ENCODE results near the gene PEA15. TPM values are rescaled to one million over a fixed set of nuclear protein-coding genes. Genes with fewer than 3 reads are reported as not detected.
A peak's percentile ranks its signal among the peaks of the same experiment; 100 is the strongest.

Gene PEA15
- total and polyA plus RNA-seq, 7 experiments from 2014 or later = 4.7 to 38.6 (median 13.2) TPM

- no peak for DNase-seq
- Histone ChIP-seq H3K4me1 (ENCODE audit: control insufficient read depth in 2 of 2, insufficient read depth in 2 of 2, low read length in 2 of 2) (peaks cover 16 to 29% of the 10 kb centered on the region in 2 donors), H3K36me3 (ENCODE audit: control insufficient read depth in 2 of 3, insufficient read depth in 3 of 3, low read length in 3 of 3) (peaks cover 0 to 6% (median 0%) of the 10 kb centered on the region in 3 experiments), H3K27me3 (ENCODE audit: control insufficient read depth in 2 of 2, insufficient read depth in 2 of 2, low read length in 2 of 2) (no peaks in the 10 kb centered on the region), H3K27ac (ENCODE audit: low read depth, low read length) (no peak overlapping the region), H3K4me3 (ENCODE audit: low read length) (no peak overlapping the region), H3K9me3 (ENCODE audit: control insufficient read depth in 2 of 3, low read length in 3 of 3) (no peaks in the 10 kb centered on the region)
- no peak for ATAC-seq
- ChIA-PET POLR2A (interaction anchor here (1.2 kb wide), 1 partner anchor 26 kb away, joined by 4 read pairs; the partner anchor contains the start of gene PEX19), CTCF (interaction anchor here (2.3 kb wide), 2 partner anchors 33 to 157 kb away, joined by 6 to 8 read pairs; no protein-coding TSS in a partner anchor)
- peaks cover 0 to 17% (median 4%) of the 10 kb centered on the region in 5 donors for H3K36me3 Mint-ChIP-seq
- intact Hi-C loops (cut with micrococcal nuclease) = no loop called here
- H3K4me1 Mint-ChIP-seq = peaks cover 18 to 63% (median 44%) of the 10 kb centered on the region in 7 donors
- peak overlapping the region in 6 of 9 donors; percentile 32 to 76 (median 60) for H3K27ac Mint-ChIP-seq
- H3K27me3 Mint-ChIP-seq = peaks cover 0 to 3% (median 0%) of the 10 kb centered on the region in 5 donors
- peak overlapping the region in 4 of 10 donors; percentile 2 to 47 (median 8) for H3K4me3 Mint-ChIP-seq
- peaks cover 0 to 5% (median 0%) of the 10 kb centered on the region in 11 donors for H3K9me3 Mint-ChIP-seq
These were observed 53.1 kb downstream of the PEA15 start for GRCh38 chr1:160258177-160258798.

GRCh38 chr1:160260406-160261382 lies 55.5 kb downstream of the PEA15 start:
- Histone ChIP-seq H3K9me3 (ENCODE audit: control insufficient read depth in 2 of 3, low read length in 3 of 3) (no peaks in the 10 kb centered on the region), H3K4me1 (ENCODE audit: control insufficient read depth in 2 of 2, insufficient read depth in 2 of 2, low read length in 2 of 2) (peaks cover 22 to 29% of the 10 kb centered on the region in 2 donors), H3K4me3 (ENCODE audit: low read length) (peak overlapping the region; percentile 66), H3K36me3 (ENCODE audit: control insufficient read depth in 2 of 3, insufficient read depth in 3 of 3, low read length in 3 of 3) (peaks cover 0 to 6% (median 0%) of the 10 kb centered on the region in 3 experiments), H3K27me3 (ENCODE audit: control insufficient read depth in 2 of 2, insufficient read depth in 2 of 2, low read length in 2 of 2) (no peaks in the 10 kb centered on the region), H3K27ac (ENCODE audit: low read depth, low read length) (peak overlapping the region; percentile 93)
- DNase-seq = peak in 1 of 9 donors; percentile 3
- H3K27ac Mint-ChIP-seq = peak overlapping the region; percentile 94 to 100 (median 96)
- ChIA-PET CTCF (interaction anchor here (1.3 to 2.5 kb wide), 3 partner anchors 9 to 65 kb away, joined by 3 to 17 read pairs (median 8); no protein-coding TSS in a partner anchor), POLR2A (interaction anchor here (0.6 to 7.6 kb wide), 14 partner anchors 10 to 164 kb away, joined by 3 to 99 read pairs (median 6); partner anchors contain the start of genes COPA, IGSF8, NCSTN and PEA15)
- H3K4me1 Mint-ChIP-seq = peaks cover 23 to 71% (median 50%) of the 10 kb centered on the region in 7 donors
- peaks cover 0 to 14% (median 4%) of the 10 kb centered on the region in 5 donors for H3K36me3 Mint-ChIP-seq
- H3K4me3 Mint-ChIP-seq = peak overlapping the region; percentile 82 to 100 (median 97)
- H3K27me3 Mint-ChIP-seq = peaks cover 0 to 3% (median 0%) of the 10 kb centered on the region in 5 donors
- ATAC-seq = no peak
- H3K9me3 Mint-ChIP-seq = peaks cover 0 to 5% (median 0%) of the 10 kb centered on the region in 11 donors
- intact Hi-C loops (cut with micrococcal nuclease) = loop anchor here (1.0 to 10.0 kb wide), 10 partner anchors 31 to 1248 kb away; partner anchors contain the start of genes AIM2 (in 1 of the 2), APOA2 (in 1 of the 2), DUSP23 (in 1 of the 2) and PEA15 (in 1 of the 2)

- DNase-seq = peak; percentile 30 to 88 (median 74)
- ChIA-PET POLR2A (interaction anchor here (0.6 to 7.6 kb wide), 15 partner anchors 10 to 534 kb away, joined by 3 to 99 read pairs (median 7); partner anchors contain the start of genes IGSF8, LY9, PEA15 and PEX19), CTCF (interaction anchor here (2.5 kb wide), 1 partner anchor 10 kb away, joined by 17 read pairs; no protein-coding TSS in a partner anchor)
- Histone ChIP-seq H3K4me3 (ENCODE audit: low read length) (peak overlapping the region; percentile 66), H3K36me3 (ENCODE audit: control insufficient read depth in 2 of 3, insufficient read depth in 3 of 3, low read length in 3 of 3) (peaks cover 0 to 6% (median 0%) of the 10 kb centered on the region in 3 experiments), H3K27me3 (ENCODE audit: control insufficient read depth in 2 of 2, insufficient read depth in 2 of 2, low read length in 2 of 2) (no peaks in the 10 kb centered on the region), H3K27ac (ENCODE audit: low read depth, low read length) (peak overlapping the region; percentile 93), H3K4me1 (ENCODE audit: control insufficient read depth in 2 of 2, insufficient read depth in 2 of 2, low read length in 2 of 2) (peaks cover 22 to 29% of the 10 kb centered on the region in 2 donors), H3K9me3 (ENCODE audit: control insufficient read depth in 2 of 3, low read length in 3 of 3) (no peaks in the 10 kb centered on the region)
- intact Hi-C loops (cut with micrococcal nuclease) = loop anchor here (1.0 to 10.0 kb wide), 10 partner anchors 30 to 1249 kb away; partner anchors contain the start of genes AIM2 (in 1 of the 2), APOA2 (in 1 of the 2), DUSP23 (in 1 of the 2) and PEA15 (in 1 of the 2)
- H3K27me3 Mint-ChIP-seq = peaks cover 0 to 3% (median 0%) of the 10 kb centered on the region in 5 donors
- peak overlapping the region; percentile 94 to 100 (median 96) for H3K27ac Mint-ChIP-seq
- peaks cover 0 to 5% (median 0%) of the 10 kb centered on the region in 11 donors for H3K9me3 Mint-ChIP-seq
- peaks cover 23 to 65% (median 47%) of the 10 kb centered on the region in 7 donors for H3K4me1 Mint-ChIP-seq
- peak overlapping the region; percentile 82 to 100 (median 97) for H3K4me3 Mint-ChIP-seq
- H3K36me3 Mint-ChIP-seq = peaks cover 0 to 14% (median 4%) of the 10 kb centered on the region in 5 donors
- ATAC-seq = peak; percentile 69
These were observed 56.3 kb downstream of the PEA15 start for GRCh38 chr1:160261556-160261892.

GRCh38 chr1:160261893-160262794 lies 57.0 kb downstream of the PEA15 start, which contains the start of gene DCAF8:
Gene DCAF8, minus strand, starts transcription at chr1:160262549. Its CDS starts 18,541 bp downstream, at chr1:160244008.
- Mint-ChIP-seq H3K27ac (peak within 1 kb of the TSS; percentile 94 to 100 (median 96)), H3K4me1 (peaks cover 23 to 59% (median 45%) of the 10 kb centered on the region in 7 donors), H3K27me3 (peaks cover 0 to 3% (median 0%) of the 10 kb centered on the region in 5 donors), H3K36me3 (peaks cover 0 to 14% (median 4%) of the 10 kb centered on the region in 5 donors), H3K9me3 (peaks cover 0 to 5% (median 0%) of the 10 kb centered on the region in 11 donors), H3K4me3 (peak within 1 kb of the TSS; percentile 82 to 100 (median 97))
- ATAC-seq (peak; percentile 96), DNase-seq (peak; percentile 92 to 97 (median 96))
- intact Hi-C loops (cut with micrococcal nuclease) = loop anchor here (1.0 to 10.0 kb wide), 16 partner anchors 23 to 1250 kb away; partner anchors contain the start of genes COPA (in 2 of the 2), DUSP23 (in 2 of the 2), IGSF8 (in 2 of the 2) and NCSTN (in 2 of the 2)
- ChIA-PET CTCF (interaction anchor here (0.6 to 2.5 kb wide), 3 partner anchors 10 to 71 kb away, joined by 3 to 17 read pairs (median 4); no protein-coding TSS in a partner anchor), POLR2A (interaction anchor here (0.8 to 7.6 kb wide), 19 partner anchors 8 to 717 kb away, joined by 3 to 99 read pairs (median 5); partner anchors contain the start of genes IGSF8, LY9, NCSTN and PEA15)
- Histone ChIP-seq H3K27me3 (ENCODE audit: control insufficient read depth in 2 of 2, insufficient read depth in 2 of 2, low read length in 2 of 2) (no peaks in the 10 kb centered on the region), H3K36me3 (ENCODE audit: control insufficient read depth in 2 of 3, insufficient read depth in 3 of 3, low read length in 3 of 3) (peaks cover 0 to 6% (median 0%) of the 10 kb centered on the region in 3 experiments), H3K27ac (ENCODE audit: low read depth, low read length) (peak within 1 kb of the TSS; percentile 93), H3K4me1 (ENCODE audit: control insufficient read depth in 2 of 2, insufficient read depth in 2 of 2, low read length in 2 of 2) (peaks cover 22 to 29% of the 10 kb centered on the region in 2 donors), H3K4me3 (ENCODE audit: low read length) (peak within 1 kb of the TSS; percentile 66), H3K9me3 (ENCODE audit: control insufficient read depth in 2 of 3, low read length in 3 of 3) (no peaks in the 10 kb centered on the region)

- Histone ChIP-seq H3K36me3 (ENCODE audit: control insufficient read depth in 2 of 3, insufficient read depth in 3 of 3, low read length in 3 of 3) (peaks cover 0 to 6% (median 0%) of the 10 kb centered on the region in 3 experiments), H3K9me3 (ENCODE audit: control insufficient read depth in 2 of 3, low read length in 3 of 3) (no peaks in the 10 kb centered on the region), H3K27ac (ENCODE audit: low read depth, low read length) (no peak overlapping the region), H3K4me1 (ENCODE audit: control insufficient read depth in 2 of 2, insufficient read depth in 2 of 2, low read length in 2 of 2) (peaks cover 20 to 21% of the 10 kb centered on the region in 2 donors), H3K27me3 (ENCODE audit: control insufficient read depth in 2 of 2, insufficient read depth in 2 of 2, low read length in 2 of 2) (no peaks in the 10 kb centered on the region), H3K4me3 (ENCODE audit: low read length) (no peak overlapping the region)
- peaks cover 0 to 5% (median 0%) of the 10 kb centered on the region in 11 donors for H3K9me3 Mint-ChIP-seq
- H3K4me1 Mint-ChIP-seq = peaks cover 15 to 37% (median 27%) of the 10 kb centered on the region in 7 donors
- no peak overlapping the region for H3K4me3 Mint-ChIP-seq
- ChIA-PET CTCF (interaction anchor here (1.4 kb wide), 1 partner anchor 27 kb away, joined by 5 read pairs; no protein-coding TSS in a partner anchor), POLR2A (interaction anchor here (0.8 to 7.6 kb wide), 5 partner anchors 13 to 166 kb away, joined by 3 to 99 read pairs (median 5); partner anchors contain the start of genes IGSF8 and PEX19)
- H3K36me3 Mint-ChIP-seq = peaks cover 0 to 7% (median 3%) of the 10 kb centered on the region in 5 donors
- intact Hi-C loops (cut with micrococcal nuclease) = loop anchor here (5.0 to 10.0 kb wide), 6 partner anchors 343 to 1253 kb away; partner anchors contain the start of genes AIM2 (in 1 of the 2), APOA2 (in 1 of the 2), DUSP23 (in 1 of the 2) and TOMM40L (in 1 of the 2)
- DNase-seq = no peak
- H3K27me3 Mint-ChIP-seq = peaks cover 0 to 3% (median 0%) of the 10 kb centered on the region in 5 donors
- ATAC-seq = no peak
- peak overlapping the region in 1 of 9 donors; percentile 1 for H3K27ac Mint-ChIP-seq
These were observed 59.7 kb downstream of the PEA15 start for GRCh38 chr1:160264795-160265307.

Data from naive thymus-derived CD4-positive, alpha-beta T cell (primary cell).